HG03108 (cell line): ENCODE data around the gene ESR2.
A peak's percentile ranks its signal among the peaks of the same experiment; 100 is the strongest.
"Not testable (repeated sequence)": the region's sequence is repeated elsewhere in the genome, so short reads cannot be mapped to it uniquely, and the experiment has no call there.

ENCODE experiments used
- ATAC-seq: cut with Tn5 transposase; IDR thresholded peaks from one replicate; pipeline ENCODE4 v1.9.1; 2021; ENCODE audit warnings: moderate library complexity; ENCODE audit not compliant: unreplicated experiment

Gene ESR2

GRCh38 chr14:64225151-64225757 is 68.9 kb downstream of the ESR2 start:
- ATAC-seq, result no peak

DNA sequence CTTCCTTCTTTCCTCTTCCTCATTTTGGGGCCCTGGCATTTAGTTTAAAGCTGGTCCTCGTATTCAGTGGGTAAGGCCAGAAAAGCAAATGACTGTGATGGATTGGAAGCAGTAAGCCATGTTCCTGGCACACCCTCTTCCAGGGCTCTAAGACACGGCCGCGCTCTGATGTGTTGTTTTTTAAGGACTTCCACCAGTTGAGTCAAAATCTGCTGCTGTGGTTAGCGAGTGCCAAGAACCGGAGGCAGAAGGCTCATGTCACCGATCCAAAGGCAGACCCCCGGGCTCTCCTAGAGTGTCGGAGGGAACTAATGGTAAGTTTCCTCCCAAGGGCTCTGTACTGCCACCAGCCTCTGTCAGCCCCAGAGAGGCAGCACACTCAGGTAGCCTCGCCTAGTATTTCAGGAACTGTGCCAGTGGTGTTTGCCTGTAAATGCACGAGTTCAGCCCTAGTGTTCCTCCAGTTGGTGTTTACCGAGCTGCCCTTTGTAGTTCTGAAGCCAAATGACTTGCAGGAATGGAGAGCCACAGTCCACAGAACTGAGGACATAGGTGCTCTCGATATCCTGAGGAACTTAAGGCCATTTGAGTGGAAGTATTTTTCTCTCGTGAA is 72.7 kb downstream of the ESR2 start:
- no peak for ATAC-seq

GRCh38 chr14:64220466-64220865 is 73.7 kb downstream of the ESR2 start:
- no peak for ATAC-seq

- ATAC-seq, result no peak
Observed at GRCh38 chr14:64220056-64220455, 74.1 kb downstream of the ESR2 start.

DNA sequence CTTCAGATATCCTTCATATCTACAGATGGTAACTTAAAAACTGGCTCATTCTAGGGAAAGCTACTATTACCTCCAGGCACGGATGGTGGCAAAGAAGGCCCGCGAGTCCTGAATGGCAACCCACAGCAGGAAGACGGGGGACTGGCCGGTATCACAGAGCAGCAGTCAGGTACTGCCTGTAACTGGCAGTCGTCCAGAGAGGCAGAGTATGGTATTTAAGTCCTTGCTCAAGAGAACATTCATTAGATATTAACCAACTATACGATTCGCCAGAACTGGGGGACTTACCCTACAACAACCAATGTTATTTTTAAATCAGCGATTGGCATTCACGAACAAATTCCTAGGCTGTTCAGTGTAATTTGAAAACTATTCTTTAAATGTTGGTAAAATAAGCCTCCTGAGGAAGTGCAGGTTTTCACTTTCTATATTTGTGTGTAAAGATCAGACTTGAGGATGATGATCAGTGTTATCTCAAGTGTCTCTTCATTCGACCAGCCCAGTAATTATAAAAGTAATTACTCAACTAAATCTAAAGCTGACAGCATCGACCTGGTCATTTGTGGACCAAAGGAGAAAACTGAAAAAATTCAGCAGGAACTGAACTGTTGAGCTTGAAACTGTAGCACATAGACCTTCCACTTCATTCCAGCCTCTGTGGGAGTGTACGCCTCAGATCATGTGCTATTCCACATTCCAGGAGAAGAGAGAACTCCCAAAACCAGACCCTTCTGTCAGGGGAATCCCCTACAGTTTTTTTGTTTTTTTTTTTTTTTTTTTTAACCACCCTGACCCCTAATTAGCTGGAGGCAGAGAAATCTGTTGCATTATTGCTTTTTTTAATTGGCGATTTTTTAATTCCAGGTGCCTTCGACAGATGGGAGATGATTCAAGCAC is 75.6 kb downstream of the ESR2 start:
- ATAC-seq, result peak; percentile 62

DNA sequence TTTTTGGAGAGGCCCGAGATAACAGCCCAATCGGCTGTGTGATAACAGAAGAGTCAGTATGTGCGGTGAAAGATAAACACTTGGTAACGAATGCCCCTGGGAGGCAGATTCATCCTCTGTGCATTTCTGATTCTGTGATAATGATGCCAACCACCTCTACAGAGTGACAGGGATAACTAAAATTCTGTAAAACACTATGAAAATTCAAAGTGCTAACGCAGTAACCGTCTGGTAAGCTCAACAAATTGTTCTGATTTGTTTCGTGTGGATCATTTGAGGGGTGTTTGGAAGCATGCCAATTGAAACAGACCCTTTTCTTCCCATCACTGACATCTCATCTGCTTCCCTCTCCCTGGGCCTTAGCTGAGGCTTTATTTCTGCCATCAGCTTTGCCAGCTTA is 76.3 kb downstream of the ESR2 start:
- ATAC-seq, result no peak

DNA sequence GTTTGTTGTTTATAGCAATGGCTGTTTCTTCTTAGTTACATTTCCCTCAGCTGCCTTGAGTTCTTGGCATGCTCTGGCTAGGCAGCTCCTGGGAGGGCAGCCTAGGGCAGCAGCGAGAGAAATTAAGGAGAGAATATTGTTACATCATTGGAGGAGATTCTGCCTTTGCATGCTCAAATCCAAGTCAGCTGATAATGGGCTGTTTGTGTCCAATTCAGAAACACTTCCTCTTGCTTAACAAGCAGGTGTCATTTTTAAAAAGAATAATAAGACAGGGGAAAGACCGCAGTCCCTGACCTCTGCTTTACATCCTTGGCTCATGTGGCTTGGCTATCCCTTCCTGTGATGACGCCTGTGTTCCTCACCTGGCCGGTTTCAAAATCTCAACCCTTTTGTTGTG is 76.9 kb downstream of the ESR2 start:
- no peak for ATAC-seq

- no peak for ATAC-seq
Observed at GRCh38 chr14:64215978-64216377, 78.2 kb downstream of the ESR2 start.

DNA sequence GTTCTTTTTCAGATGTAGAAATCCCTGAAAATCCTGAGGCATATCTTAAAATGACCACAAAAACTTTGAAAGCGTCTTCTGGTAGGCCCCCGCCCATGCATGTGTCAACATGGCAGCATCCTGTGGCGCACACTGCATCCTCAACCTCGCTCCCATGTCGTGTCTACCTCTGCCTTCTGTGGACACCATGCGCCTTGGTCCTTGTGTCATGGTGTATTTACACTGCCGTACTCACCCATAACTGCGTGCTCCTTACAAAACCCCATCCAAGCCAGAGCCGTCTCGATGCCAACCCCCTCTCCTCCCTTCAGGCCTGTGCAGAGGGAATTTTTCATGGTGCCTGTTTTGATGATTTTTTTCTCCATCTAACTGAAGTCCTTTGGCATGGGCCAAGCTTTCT is 78.9 kb downstream of the ESR2 start:
- no peak for ATAC-seq

DNA sequence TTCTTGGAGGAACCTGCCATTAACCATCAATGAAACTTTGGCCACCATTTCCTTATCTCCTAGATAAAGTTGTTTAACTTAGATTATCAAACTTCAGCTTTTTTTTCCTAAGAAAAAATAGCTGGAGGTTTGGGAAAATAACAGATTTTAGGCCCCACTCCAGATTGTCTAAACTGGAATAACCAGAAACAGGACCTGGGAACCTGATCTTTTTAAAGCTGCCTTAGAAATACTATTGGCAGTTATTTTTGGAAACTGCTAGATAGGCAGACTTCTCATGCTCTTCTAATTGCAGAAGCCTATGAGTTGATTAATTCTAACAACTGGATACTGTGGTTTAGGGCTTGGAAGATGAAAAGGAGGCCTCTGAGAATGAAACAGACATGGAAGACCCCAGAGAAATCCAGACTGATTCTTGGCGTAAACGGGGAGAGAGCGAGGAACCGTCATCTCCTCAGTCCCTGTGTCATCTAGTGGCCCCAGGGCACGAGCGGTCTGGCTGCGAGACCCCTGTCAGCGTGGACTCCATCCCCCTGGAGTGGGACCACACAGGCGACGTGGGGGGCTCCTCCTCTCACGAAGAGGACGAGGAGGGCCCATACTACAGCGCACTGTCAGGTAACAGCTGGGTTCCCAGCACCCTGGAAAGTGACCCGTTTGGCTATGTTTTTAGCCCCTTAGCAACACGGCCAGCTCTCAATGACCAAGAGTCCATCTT is 80.2 kb downstream of the ESR2 start:
- no peak for ATAC-seq

DNA sequence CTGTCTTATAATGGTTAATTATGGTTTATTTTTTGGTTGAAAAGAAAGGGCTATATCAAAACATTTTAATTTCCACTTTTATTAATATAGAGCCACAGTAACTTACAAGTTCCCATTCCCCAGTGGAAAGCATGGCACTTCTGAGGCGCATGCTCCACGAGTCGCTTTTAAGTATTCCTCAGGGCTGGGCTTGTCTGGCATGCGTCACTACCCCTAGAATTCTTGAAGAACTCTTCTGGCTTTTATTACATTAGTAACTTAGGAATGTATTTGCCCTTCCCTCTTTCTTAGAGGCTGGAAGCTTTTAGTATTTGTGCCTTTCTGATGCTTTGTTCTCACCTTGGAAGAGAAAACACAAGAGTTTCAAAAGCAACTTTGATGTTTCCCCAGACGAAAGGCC is 81.1 kb downstream of the ESR2 start:
- no peak for ATAC-seq

- no peak for ATAC-seq
Observed at GRCh38 chr14:64212666-64213065, 81.5 kb downstream of the ESR2 start.

DNA sequence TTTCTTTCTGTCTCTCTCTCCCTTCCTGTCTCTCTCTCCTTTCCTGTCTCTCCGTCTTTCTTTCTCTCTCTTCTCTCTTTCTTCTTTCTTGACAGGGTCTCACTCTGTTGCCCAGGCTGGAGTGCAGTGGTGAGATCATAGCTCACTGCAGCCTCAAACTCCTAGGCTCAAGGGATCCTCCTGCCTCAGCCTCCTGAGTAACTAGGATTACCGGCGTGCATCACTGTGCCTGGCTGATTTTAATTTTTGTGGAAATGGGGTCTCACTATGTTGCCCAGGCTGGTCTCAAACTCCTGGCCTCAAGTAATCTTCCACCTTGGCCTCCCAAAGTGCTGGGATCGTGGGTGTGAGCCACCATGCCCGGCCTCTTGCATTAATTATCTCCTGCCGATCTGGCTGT is 83.3 kb downstream of the ESR2 start:
- ATAC-seq, result not testable (repeated sequence)

DNA sequence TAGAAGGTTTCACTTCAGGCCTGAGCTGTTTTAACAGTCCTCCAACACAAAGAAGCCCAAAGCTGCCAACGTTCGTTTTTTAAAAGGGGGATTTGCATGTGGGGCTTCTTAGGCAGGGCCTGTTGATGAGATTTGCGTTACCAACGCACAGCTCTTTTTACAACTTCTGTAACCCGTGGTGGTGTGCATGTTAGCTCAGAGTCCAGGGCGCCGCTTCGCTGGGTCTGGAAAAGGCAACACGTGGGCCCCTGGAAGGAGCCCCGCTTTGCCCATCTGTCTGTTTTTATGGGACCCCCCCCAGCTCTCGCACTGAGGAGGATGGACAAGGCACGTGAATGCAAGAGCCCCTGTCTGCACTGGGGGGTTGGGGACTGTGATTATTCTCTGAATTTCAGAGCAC is 84.0 kb downstream of the ESR2 start:
- ATAC-seq, result no peak

GRCh38 chr14:64209444-64210131 is 84.6 kb downstream of the ESR2 start:
- peak; percentile 78 for ATAC-seq

GRCh38 chr14:64208981-64209380 is 85.2 kb downstream of the ESR2 start:
- ATAC-seq, result no peak

DNA sequence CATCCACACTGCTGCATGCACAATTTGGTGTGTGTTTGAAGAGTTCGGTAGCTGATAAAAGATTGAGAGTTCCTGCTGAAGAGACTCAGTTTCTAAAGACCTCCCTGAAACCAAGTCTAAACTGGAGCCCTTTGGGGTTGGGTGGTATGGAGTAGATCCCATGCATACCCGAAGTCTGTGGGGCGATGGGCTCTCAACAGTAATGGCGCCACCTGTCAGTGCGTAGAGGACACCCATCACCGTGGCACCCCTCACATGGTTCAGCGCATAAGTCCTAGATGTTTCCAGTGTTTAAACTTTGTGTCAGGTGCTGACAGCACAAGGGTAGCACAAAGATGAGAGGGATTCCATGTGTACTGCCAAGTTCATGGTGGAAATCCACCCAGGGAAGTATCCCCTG is 85.9 kb downstream of the ESR2 start:
- ATAC-seq, result no peak

DNA sequence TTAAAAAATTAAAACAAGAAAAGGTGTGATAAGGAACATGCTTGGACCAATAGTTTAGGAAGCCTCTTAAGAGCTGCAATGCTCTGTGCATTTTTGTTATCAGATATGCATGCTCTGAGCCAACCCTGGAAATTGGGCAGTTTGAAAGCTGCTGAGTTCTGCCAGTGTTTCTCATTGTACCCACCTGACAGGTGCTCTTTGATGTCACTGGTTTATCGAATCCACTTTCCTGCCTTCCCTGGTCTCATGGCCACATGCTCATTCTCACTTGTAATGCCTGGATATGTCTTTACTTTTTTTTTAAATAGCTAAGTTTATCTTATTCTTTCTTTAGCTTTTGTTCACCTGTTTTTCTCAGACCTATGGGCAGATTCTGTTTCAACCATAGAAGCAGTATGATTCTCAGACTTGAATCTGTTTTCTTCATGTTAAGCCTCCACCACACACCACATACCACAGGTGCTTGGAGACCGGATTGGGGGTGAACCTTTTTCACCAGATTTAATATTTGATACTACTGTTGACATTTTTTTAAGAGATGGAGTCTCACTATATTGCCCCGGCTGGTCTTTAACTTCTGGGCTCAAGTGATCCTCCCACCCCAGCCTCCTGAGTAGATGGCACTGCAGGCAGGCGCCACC is 90.7 kb downstream of the ESR2 start:
- no peak for ATAC-seq

DNA sequence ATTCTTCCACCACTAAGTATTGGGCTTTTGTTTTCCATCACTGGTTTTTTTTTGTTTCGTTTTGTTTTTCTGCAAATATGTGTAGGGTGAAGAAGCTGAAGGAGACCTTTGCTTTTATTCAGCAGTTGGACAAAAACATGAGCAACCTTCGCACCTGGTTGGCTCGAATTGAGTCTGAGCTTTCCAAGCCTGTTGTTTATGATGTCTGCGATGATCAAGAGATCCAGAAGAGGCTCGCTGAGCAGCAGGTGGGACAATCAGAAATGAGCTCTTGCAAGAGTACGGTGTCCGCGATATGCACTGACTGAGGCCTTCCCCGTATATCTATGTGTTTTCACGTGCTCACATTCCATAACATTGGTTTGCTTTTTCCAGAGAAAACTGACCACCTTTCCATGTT is 91.5 kb downstream of the ESR2 start:
- no peak for ATAC-seq

DNA sequence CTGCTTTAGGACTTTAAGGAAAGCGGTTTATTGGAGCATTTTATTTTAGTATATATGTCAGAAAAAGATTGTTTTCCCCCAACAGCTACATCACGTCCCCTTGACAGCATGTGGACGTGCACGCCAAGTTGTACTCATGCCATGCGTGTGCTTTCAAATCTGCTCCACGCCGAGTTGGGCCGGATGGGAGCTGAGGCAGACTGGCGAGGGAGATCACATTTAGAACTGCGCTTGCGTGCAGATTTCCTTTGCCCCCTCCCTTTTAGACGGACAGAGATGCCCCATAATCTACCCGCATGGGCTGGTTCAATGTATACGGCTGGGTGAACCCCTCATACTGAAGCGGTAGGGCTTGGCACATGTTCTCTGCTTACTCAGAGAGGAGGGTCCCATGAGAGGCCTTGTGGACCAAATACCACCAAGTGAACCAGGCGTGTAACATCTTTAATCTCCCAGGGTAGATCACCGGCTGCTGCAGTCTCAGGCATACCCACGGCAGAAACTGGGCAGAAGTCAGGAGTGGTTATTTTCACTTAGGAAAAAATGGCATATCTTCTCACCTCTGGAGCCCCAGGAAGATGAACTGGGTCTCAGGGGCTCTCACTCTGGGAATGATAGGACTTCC is 92.1 kb downstream of the ESR2 start:
- no peak for ATAC-seq
